Measurements from ENCODE around the gene ENPP3.

DNA sequence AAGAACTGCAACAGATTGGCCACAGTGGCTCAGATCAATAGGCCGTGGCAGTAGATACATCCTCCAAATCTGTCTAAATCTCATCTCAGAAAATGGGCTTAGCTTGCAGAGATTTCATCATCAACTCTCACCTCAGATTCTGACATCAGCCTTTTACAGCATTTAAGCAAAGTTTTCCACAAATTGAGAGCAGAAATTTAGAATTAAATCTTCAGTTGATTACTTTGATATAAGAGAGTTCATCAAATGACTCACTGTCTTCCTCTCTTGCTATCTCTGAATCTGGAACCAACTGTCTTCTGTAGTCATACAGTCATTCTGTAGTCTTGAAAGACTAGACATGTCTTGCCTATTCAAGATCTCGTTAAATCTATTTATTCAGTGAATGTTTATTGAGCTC is 118.9 kb downstream of the ENPP3 start:
- TF ChIP-seq POLR2AphosphoS5 (IDR thresholded peaks at IDR 0.05), result no peak
- no peak for TF ChIP-seq SMC3 (conservative IDR thresholded peaks at IDR 0.05; ENCODE audit: poor library complexity)
- TF ChIP-seq, protein P1, sequence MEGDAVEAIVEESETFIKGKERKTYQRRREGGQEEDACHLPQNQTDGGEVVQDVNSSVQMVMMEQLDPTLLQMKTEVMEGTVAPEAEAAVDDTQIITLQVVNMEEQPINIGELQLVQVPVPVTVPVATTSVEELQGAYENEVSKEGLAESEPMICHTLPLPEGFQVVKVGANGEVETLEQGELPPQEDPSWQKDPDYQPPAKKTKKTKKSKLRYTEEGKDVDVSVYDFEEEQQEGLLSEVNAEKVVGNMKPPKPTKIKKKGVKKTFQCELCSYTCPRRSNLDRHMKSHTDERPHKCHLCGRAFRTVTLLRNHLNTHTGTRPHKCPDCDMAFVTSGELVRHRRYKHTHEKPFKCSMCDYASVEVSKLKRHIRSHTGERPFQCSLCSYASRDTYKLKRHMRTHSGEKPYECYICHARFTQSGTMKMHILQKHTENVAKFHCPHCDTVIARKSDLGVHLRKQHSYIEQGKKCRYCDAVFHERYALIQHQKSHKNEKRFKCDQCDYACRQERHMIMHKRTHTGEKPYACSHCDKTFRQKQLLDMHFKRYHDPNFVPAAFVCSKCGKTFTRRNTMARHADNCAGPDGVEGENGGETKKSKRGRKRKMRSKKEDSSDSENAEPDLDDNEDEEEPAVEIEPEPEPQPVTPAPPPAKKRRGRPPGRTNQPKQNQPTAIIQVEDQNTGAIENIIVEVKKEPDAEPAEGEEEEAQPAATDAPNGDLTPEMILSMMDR (IDR thresholded peaks at IDR 0.05; ENCODE audit: poor library complexity, severe bottlenecking), result no peak
- TF ChIP-seq, protein P2, sequence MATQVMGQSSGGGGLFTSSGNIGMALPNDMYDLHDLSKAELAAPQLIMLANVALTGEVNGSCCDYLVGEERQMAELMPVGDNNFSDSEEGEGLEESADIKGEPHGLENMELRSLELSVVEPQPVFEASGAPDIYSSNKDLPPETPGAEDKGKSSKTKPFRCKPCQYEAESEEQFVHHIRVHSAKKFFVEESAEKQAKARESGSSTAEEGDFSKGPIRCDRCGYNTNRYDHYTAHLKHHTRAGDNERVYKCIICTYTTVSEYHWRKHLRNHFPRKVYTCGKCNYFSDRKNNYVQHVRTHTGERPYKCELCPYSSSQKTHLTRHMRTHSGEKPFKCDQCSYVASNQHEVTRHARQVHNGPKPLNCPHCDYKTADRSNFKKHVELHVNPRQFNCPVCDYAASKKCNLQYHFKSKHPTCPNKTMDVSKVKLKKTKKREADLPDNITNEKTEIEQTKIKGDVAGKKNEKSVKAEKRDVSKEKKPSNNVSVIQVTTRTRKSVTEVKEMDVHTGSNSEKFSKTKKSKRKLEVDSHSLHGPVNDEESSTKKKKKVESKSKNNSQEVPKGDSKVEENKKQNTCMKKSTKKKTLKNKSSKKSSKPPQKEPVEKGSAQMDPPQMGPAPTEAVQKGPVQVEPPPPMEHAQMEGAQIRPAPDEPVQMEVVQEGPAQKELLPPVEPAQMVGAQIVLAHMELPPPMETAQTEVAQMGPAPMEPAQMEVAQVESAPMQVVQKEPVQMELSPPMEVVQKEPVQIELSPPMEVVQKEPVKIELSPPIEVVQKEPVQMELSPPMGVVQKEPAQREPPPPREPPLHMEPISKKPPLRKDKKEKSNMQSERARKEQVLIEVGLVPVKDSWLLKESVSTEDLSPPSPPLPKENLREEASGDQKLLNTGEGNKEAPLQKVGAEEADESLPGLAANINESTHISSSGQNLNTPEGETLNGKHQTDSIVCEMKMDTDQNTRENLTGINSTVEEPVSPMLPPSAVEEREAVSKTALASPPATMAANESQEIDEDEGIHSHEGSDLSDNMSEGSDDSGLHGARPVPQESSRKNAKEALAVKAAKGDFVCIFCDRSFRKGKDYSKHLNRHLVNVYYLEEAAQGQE (IDR thresholded peaks at IDR 0.05; ENCODE audit: borderline replicate concordance), result no peak
- TF ChIP-seq EZH2 (IDR thresholded peaks at IDR 0.05; ENCODE audit: borderline replicate concordance, insufficient read depth, low read length, poor library complexity, severe bottlenecking), result no peak
- no peak for TF ChIP-seq TAF1 (IDR thresholded peaks at IDR 0.05; ENCODE audit: low read depth)
- TF ChIP-seq RAD21 (conservative IDR thresholded peaks at IDR 0.05), result no peak
- TF ChIP-seq EP300 (conservative IDR thresholded peaks at IDR 0.05; ENCODE audit: poor library complexity, severe bottlenecking), result no peak
- TF ChIP-seq MXI1 (conservative IDR thresholded peaks at IDR 0.05; ENCODE audit: poor library complexity, severe bottlenecking), result no peak
